HG03439 (cell line): ENCODE results near the gene GOLGA5.

ENCODE experiments used
- ATAC-seq: cut with Tn5 transposase; IDR thresholded peaks from one replicate; pipeline ENCODE4 v1.9.1; 2021; ENCODE audit warnings: mild to moderate bottlenecking, moderate library complexity; ENCODE audit not compliant: unreplicated experiment

GOLGA5 gene

DNA sequence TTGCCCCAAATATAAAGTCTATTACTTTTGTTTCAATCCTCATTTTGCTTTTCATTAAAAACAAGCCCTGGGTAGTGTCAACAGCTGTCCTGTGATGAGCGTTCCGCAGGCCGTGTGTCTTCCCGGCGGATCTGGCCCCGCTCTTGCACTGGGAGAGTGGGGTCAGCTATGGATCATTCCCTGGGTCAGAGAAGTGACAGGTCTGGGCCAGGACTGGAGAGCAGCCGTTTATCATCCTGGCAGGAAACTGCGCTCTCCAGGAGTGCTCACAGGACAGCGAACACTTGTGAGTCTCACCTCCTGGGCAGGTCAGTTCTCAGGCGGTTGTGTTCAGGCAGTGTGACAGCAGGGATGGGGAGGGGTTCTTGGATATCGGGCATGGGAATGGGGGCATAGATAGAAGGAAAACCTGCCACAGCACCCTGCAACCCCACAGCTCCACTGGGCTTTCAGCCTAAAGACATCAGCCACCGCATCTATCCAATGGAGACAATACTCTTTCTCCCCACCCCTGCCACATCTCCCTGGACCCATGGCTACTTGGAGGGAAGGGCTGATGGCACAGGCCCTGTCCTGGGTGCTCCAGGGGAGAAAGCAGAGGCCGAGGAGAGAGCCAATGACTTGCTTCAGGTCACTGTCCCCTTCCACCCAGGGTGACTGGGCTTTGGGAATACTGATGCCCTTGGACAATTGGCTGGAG, 81.0 kb downstream of the GOLGA5 start:
- ATAC-seq = no peak

DNA sequence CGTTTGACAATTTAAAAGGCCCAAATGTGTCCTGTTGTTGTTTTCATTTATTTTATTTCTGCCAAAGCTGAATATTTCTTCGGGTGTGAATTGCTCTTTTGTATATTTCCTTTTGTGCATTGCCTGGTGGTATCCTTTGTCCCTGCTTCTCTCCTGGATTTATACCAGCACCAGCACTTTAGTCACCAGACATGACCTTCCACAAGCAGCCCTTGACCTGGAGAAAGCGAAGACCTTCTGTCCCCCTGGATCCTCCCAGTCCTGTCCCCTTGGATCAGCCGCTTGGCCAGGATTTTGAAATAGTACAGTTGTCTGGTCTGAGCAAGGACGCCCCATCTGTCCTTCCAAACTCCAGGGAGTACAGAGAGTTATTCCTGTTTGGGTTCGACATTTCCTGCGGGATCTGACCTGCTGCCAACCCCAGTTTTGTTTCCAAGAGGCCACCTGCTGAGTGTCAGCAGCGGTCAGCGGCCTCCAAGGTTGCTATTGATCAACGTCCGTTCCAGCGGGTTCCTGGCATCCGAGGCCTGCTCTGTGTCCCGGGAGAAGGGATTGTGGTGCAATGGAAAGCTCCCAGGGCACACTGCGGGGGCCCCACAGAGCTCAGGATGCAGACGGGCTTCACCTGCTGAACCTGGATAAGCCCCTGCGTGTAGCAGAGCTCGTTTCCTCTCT, 83.8 kb downstream of the GOLGA5 start:
- ATAC-seq = no peak

DNA sequence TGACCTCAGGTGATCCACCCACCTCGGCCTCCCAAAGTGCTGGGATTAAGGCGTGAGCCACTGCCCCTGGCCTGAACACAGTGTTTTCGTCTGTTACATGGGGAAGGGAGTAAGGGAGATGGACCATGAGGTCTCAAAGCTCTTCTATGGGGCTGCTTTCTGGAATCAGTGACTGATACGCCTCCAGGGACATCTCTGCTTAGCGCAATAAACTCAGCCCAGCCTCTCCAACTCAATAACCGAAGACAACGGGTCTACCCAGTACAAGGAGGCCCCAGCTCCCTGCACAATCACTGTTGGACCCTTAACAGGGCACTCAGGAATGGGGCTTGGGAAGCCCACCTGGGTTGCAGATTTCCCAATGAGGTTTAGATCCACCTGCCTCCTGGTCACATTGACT, 86.2 kb downstream of the GOLGA5 start:
- no peak for ATAC-seq

DNA sequence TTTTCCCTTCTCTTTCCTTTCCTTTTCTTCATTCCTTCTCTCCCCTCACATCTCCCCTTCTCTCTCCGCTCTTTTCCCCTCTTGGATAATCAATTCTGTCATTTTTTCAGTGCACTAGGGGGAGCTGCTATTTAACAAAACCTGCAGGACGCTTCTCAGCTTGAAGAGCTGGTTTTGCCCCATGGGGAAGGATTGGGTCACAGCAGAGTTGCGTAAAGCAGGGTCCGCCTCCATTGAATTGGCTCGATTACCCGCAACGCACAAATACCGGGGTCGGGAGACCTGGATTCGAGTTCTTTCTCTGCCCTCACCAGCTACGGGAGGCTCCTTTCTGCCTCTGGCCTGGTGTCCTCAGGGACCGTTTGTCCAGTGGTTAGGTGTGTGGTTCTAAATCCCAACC, 86.7 kb downstream of the GOLGA5 start:
- no peak for ATAC-seq

DNA sequence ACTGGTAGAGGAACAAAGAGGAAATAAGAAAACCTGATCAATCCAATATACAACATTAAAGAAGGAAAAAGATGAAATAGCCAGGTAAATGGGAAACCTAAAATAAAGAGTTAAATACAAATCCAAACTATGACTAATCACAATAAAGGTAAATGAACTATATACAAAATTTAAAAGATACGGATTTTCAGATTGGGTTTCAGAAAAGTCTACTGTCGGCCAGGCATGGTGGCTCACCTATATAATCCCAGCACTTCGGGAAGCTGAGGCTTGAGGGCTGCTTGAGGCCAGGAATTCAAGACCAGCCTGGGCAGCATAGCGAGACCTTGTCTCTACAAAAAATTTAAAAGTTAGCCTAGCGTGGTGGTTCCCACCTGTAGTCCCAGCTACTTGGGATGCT, 89.0 kb downstream of the GOLGA5 start:
- no peak for ATAC-seq

DNA sequence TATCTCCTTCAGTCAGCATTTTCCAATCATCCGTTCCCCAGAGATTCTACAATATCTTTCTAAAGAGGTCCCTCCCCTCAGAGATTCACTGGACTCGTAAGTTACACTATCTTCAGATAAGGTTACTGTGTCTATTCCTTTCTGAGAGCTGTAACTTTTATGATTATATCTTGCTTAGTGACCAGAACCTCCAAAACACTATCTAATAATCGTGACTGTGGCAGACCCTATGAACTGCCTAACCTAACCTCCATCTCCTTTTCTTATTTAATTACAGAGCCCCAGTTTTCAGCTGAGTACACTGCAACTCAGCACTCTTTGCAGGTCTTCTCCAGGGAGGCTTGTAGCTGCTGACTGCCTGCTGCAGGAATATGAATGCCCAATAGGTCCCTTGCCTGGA, 90.3 kb downstream of the GOLGA5 start:
- ATAC-seq = no peak

DNA sequence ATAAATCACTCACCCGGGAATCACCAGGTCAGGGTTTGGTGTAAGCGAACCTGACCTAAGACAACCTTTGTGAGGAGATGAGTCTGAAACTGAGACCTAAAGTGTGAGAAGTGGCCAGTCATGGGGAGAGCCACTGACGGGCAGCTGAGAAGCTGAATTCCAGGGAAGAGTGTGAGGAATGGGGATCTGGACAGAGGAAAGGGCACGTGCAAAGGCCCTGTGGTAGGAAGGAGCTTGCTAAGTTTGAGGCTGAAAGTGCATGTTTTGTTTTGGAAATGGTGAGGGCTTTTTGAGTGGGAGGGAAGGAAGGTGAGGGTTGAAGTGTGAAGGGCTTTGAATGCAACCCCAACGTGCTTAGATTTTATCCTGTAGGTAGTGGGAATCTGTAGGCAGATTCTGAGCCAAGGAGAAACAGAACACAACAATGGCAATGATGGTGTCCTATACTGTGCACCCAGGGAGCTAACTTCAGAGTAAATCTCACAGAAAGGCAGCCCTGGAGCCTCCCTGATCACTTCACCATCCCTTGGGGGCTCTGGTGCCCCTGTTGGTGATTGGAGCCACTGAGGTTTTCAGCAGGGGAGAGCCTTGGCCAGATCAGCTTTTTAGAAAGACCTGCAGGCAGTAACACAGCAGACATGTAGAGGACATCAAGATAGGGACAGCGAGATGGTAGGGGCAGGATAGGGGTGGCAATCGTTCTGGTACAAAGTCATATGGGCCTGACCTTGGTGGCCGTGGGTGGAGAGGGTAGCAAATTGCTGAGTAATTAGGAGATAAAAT, 91.4 kb downstream of the GOLGA5 start:
- no peak for ATAC-seq

DNA sequence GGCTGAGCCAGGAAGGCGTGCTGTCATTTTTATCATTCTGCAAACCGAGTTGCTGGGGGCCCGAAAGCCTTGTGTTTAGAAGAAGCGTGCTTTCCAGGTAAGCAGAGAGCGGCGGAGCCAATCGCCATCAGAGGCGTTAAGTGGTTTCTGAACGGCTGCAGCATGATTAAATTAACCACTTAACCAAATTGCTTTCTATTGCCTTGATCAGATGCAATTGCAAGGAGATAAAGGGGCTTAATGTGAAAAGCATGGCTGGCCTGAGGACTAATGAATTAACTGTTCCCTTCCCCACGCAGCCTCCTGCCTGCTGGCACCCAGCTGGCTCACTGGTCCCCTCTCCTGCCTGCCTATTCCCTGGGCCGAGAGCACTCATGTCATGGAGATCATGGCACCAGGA, 92.2 kb downstream of the GOLGA5 start:
- no peak for ATAC-seq

DNA sequence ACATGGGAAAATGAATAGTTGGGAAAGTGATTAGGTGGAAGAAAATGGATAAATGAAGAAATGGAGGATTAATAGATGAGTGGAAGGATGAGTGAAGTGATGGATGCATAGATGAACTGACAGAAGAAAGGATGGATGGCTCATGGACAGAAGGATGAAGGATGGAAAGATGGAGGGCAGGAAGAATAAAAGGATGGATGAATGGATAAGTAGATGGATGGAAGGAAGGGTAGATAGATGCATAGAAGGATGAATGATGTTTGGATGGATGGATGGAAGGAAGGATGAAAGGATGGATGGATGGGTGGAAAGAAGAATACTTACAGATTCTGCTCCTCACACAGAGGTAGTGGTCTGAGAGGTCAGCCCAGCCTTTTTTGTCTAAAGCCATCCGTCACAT, 93.1 kb downstream of the GOLGA5 start:
- no peak for ATAC-seq

DNA sequence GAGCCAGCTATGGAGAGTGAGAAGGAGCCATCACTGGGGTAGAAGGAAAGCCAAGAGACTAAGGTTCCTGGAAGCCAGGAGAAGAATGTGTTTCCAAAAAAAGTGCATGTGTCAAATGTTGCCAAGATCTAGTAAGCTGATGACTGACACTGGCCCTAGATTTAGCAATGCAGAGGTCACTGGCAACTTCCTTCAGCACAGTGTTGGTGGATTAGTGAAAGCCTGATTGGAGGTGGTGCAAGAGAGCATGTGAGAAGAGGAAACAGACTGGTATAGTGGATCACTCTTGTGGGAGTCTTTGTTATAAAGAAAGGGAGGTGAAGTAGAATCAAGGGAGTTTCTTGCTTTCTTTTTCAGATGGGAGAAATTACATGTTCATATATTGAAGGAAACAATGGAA, 94.8 kb downstream of the GOLGA5 start:
- no peak for ATAC-seq
